T follicular helper cell (primary cell): Measurements from ENCODE around the gene WDFY2.
"Not testable (repeated sequence)": the region's sequence is repeated elsewhere in the genome, so short reads cannot be mapped to it uniquely, and the experiment has no call there.

ENCODE experiments used
- DNase-seq: peaks from one replicate; pipeline ENCODE4 v3.0.0-alpha.2; 2020; ENCODE audit warnings: low read depth
- total RNA-seq, 2 experiments: gene quantifications; one replicate each; lab custom pipeline; 2026; lab: John Stamatoyannopoulos, UW

The WDFY2 gene, protein sequence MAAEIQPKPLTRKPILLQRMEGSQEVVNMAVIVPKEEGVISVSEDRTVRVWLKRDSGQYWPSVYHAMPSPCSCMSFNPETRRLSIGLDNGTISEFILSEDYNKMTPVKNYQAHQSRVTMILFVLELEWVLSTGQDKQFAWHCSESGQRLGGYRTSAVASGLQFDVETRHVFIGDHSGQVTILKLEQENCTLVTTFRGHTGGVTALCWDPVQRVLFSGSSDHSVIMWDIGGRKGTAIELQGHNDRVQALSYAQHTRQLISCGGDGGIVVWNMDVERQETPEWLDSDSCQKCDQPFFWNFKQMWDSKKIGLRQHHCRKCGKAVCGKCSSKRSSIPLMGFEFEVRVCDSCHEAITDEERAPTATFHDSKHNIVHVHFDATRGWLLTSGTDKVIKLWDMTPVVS
- total RNA-seq, result 18.9 to 68.6 reads per million in 2 experiments

DNA sequence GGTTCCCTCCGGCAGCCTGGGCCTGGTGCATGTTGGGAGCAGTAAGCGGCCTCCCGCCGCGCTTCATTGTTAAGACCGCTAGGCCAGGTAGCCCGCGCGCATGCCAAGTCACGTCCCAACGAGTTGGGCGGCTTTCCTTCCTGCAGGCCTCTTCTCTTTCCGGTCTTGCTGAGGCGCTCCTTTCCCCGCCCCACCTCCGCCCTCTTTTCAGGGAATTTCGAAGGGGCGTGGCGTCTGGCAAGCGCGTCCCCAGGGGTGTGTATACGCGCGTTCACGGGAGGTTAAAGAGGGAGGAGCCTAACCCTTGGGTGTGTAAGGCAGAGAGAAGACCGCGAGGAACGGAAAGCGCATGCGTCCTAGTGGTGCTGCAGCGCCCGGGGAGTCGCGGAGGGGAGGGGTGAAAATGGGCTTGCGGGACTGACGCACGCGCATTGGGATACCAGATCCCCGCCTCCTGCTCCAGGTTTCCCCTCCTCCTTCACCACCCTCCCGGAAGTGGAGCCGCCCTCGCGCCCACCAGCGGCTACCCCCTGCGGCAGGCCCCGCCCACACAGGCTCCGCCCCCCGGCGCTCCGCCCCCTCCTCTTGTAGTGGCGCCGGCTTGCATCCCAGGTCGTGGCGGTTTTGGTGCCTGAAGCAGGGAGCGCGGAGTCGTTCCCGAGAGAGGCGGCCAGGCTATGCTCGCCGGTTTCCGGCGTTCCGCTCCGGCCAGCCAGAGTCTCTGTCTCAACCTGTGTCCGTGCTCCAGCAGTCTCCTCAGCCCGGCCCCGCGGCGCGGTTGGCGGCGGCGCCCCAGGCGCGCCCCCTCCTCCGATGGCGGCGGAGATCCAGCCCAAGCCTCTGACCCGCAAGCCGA lies at the start of gene WDFY2:
Gene WDFY2 (plus strand): TSS at position 588 of the 856 bp plus-strand sequence. CDS start 226 bp downstream, at position 814.
- peak; percentile 99 for DNase-seq

DNA sequence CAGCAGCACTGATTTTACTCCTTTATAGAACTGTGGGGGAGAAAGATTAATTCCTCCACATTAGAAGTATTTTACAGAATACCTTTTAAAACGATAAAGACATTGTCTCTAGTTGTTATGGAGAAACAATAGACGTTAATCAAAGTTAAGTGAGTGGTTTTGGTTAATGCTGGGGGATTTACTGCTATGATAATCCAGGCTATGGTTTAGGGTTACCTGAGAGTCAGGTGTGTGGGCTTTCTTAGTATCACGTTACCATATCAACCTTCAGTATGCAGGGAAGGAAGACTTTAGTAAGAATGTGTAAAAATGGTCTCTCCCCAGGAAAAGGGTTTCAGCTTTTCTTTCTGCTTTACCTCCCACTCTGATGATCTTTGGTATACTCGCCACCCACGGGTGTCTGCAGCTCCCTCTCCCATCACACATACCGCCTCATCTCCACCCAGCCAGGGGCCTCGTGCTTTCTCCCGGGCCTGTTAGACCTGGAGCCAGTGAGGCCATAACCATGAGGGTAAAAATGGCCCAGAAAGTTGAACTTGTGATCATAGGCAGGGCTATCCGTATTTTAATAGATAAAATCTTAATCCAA lies 45.6 kb upstream of the WDFY2 start:
- no peak for DNase-seq

DNA sequence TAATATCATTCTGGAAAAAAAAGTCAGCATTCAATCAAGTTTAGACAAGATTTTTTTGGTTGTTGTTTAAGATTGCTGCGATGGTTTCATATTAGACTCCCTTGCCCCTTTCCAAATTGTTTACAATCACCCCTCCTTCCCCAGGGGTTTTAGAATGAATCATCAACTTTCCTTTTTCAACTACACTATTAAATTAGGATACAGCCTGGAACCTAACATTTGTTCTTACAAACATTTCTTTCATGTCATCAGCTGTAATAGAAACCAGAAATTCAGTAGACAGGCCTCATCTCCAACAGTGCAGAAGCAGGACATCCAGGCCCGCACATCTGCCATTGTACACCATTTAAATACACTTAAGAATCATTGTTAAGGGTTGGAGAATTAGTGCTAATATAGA lies 44.4 kb upstream of the WDFY2 start:
- no peak for DNase-seq

DNA sequence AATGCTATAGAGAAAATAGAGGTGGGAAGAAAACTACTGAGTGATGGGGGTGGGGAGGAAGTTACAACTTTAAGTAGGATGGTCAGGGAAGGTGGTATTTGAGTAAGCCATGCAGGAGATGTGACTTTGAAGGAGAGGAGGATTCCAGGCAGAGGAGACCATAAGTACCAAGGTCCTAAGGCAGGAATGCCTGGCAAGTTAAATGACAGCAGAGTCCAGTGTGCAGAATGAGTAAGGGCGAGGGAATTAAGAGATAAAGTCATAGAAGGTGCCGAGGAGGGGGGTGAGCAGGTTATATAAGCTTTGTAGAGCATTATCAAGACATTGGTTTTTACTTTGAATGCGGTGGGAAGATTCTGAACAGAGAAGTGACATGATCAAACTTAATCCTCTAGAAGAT lies 43.2 kb upstream of the WDFY2 start:
- no peak for DNase-seq

DNA sequence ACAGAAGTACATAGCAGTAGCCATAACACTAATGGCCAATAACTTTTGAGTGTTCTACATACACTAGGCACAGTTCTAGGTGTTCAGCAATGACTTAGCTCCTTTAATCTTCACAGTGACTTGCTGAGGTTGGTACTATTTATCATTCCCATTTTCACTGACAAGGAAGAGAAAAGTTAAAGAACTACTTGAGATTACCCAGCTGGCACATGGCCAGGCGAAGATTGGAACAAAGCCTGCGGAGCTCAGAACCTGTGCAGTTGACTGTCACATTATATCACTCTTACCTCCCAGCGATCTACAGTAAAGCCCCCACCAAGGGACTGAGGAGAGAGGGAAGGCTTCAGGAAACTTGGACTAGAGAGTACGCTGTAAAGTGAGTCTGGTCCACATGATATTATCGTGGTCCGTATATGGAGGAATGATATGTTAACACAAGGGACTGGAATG lies 42.4 kb upstream of the WDFY2 start:
- DNase-seq, result no peak

DNA sequence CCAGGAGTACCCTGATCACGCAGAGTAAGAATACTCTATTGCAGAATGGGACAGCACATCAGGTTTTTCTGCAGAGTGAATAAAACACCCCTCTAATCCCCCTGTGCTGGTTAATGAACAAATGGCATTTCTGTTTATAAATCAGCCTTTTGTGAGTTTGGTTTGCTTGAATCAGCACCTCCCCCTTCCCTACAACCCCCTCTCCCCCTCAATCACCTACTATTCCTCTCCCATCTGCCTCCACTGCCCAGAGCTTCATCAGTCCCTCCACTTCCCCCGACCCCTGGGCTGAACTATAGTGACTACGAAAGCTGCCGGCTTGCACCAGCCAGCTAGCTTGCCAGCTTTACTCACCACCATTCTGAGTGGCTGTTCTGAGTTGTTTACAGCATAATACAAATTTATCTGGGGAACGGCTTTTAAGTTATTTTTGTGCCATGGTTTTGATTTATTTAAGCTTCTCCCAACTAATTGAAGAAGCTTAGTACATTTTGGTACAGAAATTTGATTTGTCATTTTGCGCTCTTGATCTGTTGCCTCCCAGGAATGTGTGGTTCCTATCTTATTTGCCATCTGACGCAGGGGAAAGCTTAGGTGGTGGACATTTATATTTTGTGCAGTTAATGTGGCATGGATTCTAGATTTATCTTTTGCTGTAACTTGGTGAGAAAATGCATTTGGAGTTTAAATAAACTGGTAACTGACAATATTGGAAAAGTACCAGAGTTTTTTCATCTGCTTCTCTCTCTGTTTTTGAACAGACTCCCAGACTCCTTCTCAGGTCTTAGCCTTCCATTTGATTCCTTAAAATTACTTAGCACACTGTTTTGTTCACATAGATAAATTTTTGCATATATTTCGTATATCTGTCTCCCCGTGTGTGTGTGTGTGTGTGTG lies 41.7 kb upstream of the WDFY2 start:
- DNase-seq, result no peak

DNA sequence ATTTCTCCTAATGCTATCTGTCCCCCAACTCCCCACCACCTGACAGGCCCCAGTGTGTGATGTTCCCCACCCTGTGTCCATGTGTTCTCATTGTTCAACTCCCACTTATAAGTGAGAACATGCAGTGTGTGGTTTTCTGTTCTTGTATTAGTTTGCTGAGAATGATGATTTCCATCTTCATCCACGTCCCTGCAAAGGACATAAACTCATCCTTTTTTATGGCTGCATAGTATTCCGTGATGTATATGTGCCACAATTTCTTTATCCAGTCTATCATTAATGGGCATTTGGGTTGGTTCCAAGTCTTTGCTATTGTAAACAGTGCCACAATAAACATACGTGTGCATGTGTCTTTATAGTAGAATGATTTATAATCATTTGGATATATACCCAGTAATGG lies 38.8 kb upstream of the WDFY2 start:
- not testable (repeated sequence) for DNase-seq

DNA sequence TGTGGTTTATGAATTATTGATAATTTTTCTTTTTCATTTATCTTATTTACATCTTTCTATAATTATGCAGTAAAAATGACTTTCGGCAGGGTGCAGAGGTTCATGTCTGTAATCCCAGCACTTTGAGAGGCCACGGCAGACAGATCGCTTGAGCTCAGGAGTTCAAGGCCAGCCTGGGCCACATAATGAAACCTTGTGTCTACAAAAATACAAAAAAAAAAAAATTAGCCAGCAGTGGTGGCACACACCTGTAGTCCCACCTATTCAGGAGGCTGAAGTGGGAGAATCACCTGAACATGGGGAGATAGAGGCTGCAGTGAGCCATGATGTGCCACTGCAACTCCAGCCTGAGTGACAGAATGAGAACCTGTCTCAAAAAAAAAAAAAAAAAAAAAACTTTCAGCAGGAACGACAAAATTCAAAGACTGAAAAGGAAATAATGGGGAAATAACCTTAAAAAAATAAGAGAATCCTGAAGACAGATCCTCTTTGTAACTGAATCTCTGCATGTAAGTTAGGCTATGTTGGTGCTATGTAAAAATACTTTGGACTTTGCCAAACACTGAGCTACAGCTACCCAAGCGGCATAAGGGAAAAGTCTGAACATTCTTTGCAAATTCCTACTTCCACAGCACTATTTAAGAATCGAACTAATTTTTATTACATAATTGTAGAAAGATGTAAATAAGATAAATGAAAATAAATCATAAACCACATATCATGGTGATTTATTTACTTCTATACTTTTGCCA lies 36.7 kb upstream of the WDFY2 start:
- no peak for DNase-seq

DNA sequence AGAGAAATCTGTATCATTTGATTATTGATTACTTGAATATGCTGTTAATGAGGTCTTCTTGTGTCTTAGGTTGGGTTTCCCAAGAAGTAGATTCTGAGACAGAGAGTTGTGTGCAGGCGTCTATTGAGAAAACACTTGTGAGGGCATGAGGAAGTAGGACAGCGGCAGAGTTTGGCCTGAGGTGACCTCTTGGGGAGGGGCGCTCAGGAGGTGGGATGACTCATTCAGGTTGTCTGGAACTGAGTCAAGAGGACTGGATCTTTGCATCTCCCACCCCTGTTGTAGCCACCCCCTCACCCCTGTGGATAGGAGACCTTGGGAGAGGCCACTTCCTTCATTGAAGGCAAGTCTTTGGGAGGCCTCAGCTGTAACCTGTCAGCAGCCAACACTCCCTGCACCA lies 35.2 kb upstream of the WDFY2 start:
- DNase-seq, result no peak

DNA sequence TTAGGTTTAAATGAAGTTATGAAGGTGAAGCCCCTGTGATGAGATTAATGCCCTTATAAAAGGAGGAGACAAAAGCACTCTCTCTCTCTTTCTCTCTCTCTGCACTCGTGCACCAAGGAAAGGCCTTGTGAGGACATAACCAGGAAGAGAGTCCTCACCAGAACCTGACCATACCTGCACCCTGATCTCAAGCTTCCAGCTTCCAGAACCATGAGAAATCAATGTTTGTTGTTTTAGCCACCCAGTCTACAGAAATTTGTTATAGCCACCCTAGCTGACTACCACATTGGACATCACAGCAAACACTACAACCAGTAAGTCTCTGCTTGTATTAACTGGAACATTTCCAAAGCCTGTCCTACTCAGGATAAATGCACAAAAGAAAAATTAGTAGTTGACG lies 34.7 kb upstream of the WDFY2 start:
- DNase-seq, result no peak

DNA sequence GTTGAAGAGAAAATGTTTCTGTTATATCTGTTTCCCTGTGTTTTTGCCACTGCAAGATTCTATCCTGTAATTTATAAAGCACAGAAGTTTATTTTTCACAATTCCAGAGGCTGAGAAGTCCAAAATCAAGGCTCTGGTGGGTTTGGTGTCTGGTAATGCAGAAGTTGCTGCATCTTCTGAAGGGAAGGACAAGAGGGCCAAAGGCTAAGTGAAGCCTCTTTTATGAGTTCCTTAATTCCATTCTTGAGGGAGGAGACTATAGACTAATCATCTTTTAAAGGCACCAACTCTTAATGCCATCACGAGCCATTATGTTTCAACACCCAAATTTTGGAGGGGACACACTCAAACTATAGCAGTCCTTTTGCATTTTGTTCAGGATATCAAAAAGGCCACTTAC lies 34.1 kb upstream of the WDFY2 start:
- DNase-seq, result no peak

DNA sequence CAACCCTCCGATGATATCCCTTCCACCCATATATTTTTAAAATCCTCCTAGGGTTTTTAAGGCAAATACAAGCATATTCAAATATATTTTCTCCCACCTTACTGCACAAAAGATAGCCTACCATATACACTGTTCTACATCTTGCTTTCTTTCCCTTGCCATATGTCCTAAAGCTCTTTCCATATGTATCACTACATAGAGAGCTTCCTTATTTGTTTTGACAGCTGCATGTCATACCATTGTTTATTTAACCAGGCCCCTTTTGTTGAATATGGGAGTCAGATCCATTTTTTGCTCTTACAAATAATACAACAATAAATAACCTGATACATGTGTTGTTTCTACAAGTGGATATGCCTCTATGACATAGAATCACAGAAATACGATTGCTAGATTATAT lies 32.8 kb upstream of the WDFY2 start:
- no peak for DNase-seq

DNA sequence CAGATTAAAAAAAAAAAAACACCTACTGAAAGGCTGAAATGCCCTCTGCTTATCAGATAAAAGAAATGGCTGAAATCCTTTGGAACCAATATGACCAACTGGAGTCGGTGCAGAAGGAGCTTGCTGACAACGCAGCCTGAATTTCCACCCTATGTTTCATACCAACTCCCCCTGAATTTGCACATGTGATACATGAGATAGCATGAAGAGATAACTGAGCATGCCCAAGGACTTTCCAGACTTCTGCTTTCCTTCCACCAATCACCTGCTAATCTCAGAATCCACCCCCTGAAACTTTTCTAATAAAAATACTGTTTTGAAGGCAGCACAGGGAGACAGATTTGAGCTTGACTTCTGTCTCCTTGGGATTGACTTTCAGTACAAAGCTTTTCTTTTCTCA lies 32.2 kb upstream of the WDFY2 start:
- no peak for DNase-seq

DNA sequence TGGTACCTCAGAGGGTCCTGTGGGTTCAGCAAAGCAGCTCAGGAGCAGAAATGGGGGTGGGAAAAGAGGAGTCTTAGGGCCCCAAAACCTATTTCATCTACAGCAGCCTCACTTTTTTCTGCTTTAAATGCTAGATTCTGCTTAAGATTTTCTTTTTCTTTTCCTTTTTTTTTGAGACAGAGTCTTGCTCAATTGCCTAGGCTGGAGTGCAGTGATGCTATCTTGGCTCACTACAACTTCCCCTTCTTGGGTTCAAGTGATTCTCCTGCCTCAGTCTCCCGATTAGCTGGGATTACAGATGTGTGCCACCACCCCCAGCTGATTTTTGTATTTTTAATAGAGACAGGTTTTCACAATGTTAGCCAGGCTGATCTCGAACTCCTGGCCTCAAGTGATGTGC lies 30.7 kb upstream of the WDFY2 start:
- DNase-seq, result no peak

DNA sequence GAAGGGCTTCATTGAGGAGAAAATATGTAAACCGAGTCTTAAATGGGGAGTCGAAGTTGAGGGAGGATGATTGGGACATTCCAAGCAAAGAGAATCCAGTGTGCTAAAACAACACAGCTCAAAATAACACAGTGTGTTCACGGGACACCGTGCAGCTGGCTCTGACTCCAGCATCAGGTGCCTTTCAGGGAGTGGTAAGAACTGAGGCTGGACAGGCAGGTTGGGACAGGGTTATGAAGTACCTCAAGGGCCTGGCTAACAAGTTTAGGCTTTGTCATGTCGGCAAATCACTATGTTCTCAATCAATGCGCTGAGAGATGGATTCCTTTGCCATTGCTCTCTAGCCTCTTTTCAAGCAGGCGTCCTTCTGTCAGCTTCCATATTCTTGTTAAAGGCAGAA lies 27.5 kb upstream of the WDFY2 start:
- no peak for DNase-seq

DNA sequence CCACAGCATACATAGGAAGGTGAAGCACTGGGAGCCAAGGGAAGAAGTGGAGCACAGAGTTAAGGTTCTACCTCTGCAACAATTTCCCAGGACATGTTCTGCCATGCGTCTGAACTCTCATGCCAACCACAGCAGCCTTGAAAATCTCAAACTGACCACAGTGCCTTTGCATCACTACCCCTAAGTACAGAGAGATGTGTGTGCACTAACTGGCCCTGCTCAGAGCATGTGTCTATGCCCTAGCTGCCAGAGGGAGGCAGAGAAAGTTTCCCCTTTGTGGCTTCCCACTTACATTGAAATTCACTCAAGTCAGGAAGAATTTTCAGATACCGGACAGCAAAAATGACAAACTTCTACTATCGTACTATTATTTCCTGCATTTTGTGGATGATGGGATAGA lies 26.8 kb upstream of the WDFY2 start:
- DNase-seq, result no peak

DNA sequence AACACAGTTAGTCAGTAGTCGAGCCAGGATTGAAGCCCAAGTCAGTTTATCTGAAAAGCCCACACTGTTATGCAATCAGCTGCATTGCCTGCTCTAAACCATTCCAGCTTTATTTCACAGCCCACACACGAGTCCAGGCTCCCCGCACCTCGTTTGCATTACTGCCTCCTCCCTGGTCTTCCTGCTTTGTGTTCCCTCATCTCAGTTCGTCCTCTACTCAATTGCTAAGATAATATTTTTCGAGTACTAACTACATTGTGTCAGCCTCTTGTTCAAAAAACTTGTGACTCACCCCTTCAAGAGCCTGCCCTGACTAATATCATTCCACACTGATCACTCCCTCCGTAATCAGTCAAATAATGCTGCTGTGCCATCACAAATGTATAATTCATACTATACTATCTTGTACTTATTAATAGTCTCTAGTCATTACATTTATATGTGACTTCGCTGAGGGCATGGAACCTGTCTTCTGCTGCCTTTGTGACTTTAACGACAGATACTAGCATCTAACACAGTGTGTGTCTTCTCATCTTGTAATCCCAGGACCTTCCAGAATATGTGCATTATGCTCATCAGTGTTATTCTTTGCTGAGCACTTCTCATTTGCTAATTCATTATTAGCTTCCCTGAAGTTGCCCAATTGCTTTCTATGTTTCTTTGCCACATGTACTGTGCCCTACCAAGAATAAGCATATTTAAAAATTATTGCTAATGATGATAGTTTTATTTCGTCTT lies 26.2 kb upstream of the WDFY2 start:
- DNase-seq, result no peak

DNA sequence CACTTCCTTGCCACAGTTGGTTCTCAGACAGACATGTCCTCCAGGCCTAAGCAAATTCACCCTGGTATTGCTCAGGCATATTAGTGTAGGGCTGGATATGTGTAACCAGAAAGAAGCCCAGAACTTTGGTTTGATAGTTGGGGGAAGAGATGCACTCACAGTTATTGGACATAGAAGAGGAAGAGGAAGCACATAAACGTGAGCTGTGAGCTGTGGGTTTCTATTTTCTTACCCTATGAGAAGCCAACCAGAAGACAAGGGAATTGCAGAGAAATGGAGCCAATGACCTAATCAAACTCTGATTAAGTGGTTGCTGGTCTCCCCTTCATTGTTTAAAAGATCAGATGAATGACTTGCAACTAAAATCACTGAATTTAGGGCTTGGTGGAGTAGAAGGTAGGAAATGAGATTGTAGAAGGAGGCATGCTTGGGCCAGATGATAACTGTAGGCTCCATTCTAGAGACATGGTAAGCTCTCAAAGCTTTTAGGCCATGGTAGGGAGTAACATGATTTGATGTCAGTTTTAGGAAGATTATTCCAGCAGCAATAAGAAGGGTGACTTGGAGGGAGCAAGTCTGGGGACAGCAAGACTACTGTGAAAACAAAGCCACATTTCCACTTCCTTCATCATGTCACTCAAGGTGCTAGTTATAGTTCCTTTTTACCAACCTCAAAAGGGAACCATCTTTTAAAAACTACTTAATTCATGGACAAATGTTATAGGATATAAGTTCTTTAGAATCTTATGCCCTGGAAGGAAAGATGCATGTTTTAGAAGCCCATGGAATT lies 24.1 kb upstream of the WDFY2 start:
- no peak for DNase-seq

DNA sequence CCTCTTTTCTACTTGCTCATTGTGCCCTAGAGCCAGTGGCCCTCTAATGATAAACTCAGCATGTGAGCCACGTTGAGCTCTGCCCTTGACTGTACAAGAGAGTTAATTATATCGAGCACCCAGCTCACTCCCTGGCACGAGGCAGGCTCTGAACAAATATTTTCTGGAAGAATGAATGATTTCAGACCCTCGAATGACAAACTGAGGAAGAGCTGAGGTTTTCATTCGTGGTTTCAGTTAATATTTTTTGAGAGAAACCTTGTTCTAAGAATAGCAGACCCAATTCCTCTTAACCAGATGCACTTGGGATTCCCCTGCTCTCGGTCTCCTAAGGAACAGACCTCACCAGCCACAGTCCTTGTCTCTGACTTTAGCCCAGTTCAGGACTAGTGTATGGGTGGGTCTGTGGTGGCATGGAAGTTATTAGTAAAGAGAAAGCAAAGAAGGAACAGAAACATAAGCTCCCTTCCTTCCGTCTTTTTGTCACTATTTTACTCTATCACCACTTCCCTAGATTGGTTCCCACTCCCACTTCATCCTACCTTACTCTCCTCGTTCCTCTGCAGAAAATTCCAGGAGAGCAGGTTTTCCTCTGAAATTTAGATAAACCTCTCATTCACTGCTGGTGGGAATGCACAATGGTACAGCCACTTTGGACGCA lies 22.1 kb upstream of the WDFY2 start:
- no peak for DNase-seq
